Measurements from ENCODE around the gene RSRC1. TPM values are rescaled to one million over a fixed set of nuclear protein-coding genes. Genes with fewer than 3 reads are reported as not detected.
A peak's percentile ranks its signal among the peaks of the same experiment; 100 is the strongest.

RSRC1 gene
- total RNA-seq, 1 donor from 2014 or later: 28.5 TPM

- Histone ChIP-seq H3K36me3 (ENCODE audit: insufficient read depth, low read length) (no peaks in the 10 kb centered on the region), H2AFZ (ENCODE audit: low read depth, low read length) (no peak overlapping the region), H3K4me3 (ENCODE audit: insufficient read depth, low read depth, low read length) (no peak overlapping the region), H3K27me3 (ENCODE audit: insufficient read depth, low read length) (no peaks in the 10 kb centered on the region), H3K9ac (ENCODE audit: low read length) (no peak overlapping the region), H3K27ac (ENCODE audit: low read depth, low read length) (no peak overlapping the region), H4K20me1 (ENCODE audit: insufficient read depth, low read length) (no peaks in the 10 kb centered on the region), H3K79me2 (ENCODE audit: insufficient read depth, low read length) (no peaks in the 10 kb centered on the region), H3K4me1 (ENCODE audit: insufficient read depth, low read length) (no peaks in the 10 kb centered on the region), H3K4me2 (ENCODE audit: low read length) (no peak overlapping the region), H3K9me3 (ENCODE audit: insufficient read depth, low read depth, low read length) (no peaks in the 10 kb centered on the region)
- FAIRE-seq (no peak), DNase-seq (ENCODE audit: low read depth) (no peak)
- no peaks in the 10 kb centered on the region for H3K4me1 Mint-ChIP-seq (ENCODE audit: low read depth, unreplicated experiment)
- no peaks in the 10 kb centered on the region for H3K9me3 Mint-ChIP-seq (ENCODE audit: unreplicated experiment)
- H3K4me3 Mint-ChIP-seq (ENCODE audit: unreplicated experiment): no peak overlapping the region
- TF ChIP-seq CTCF (IDR thresholded peaks at IDR 0.05; ENCODE audit: insufficient read depth, low read depth, low read length) (no peak), EZH2 (IDR thresholded peaks at IDR 0.05; ENCODE audit: insufficient read depth, low read length) (no peak)
- no peaks in the 10 kb centered on the region for H3K27me3 Mint-ChIP-seq (ENCODE audit: low read depth, unreplicated experiment)
- H3K36me3 Mint-ChIP-seq (ENCODE audit: low read depth, unreplicated experiment): no peaks in the 10 kb centered on the region
- H3K27ac Mint-ChIP-seq (ENCODE audit: unreplicated experiment): no peak overlapping the region
Observed at GRCh38 chr3:158312560-158313141, 202.8 kb downstream of the RSRC1 start.

- FAIRE-seq (no peak), DNase-seq (ENCODE audit: low read depth) (peak; percentile 6)
- Histone ChIP-seq H4K20me1 (ENCODE audit: insufficient read depth, low read length) (no peaks in the 10 kb centered on the region), H3K27ac (ENCODE audit: low read depth, low read length) (no peak overlapping the region), H3K36me3 (ENCODE audit: insufficient read depth, low read length) (no peaks in the 10 kb centered on the region), H3K27me3 (ENCODE audit: insufficient read depth, low read length) (no peaks in the 10 kb centered on the region), H3K79me2 (ENCODE audit: insufficient read depth, low read length) (no peaks in the 10 kb centered on the region), H3K9ac (ENCODE audit: low read length) (no peak overlapping the region), H3K4me1 (ENCODE audit: insufficient read depth, low read length) (no peaks in the 10 kb centered on the region), H3K9me3 (ENCODE audit: insufficient read depth, low read depth, low read length) (no peaks in the 10 kb centered on the region), H3K4me3 (ENCODE audit: insufficient read depth, low read depth, low read length) (no peak overlapping the region), H3K4me2 (ENCODE audit: low read length) (no peak overlapping the region), H2AFZ (ENCODE audit: low read depth, low read length) (no peak overlapping the region)
- Mint-ChIP-seq H3K27ac (ENCODE audit: unreplicated experiment) (no peak overlapping the region), H3K9me3 (ENCODE audit: unreplicated experiment) (no peaks in the 10 kb centered on the region), H3K4me3 (ENCODE audit: unreplicated experiment) (no peak overlapping the region), H3K4me1 (ENCODE audit: low read depth, unreplicated experiment) (no peaks in the 10 kb centered on the region), H3K27me3 (ENCODE audit: low read depth, unreplicated experiment) (no peaks in the 10 kb centered on the region), H3K36me3 (ENCODE audit: low read depth, unreplicated experiment) (no peaks in the 10 kb centered on the region)
- TF ChIP-seq EZH2 (IDR thresholded peaks at IDR 0.05; ENCODE audit: insufficient read depth, low read length) (no peak), CTCF (IDR thresholded peaks at IDR 0.05; ENCODE audit: insufficient read depth, low read depth, low read length) (peak; percentile 35)
Observed at GRCh38 chr3:158313338-158313927, 203.5 kb downstream of the RSRC1 start.

All from astrocyte (in vitro differentiated cells and primary cell).